Breast epithelium (tissue), 4 donors: Measurements from ENCODE around the gene LGALS7B. TPM values are rescaled to one million over a fixed set of nuclear protein-coding genes. Genes with fewer than 3 reads are reported as not detected.

Experiments used
- DNase-seq, 2 donors: peaks; one replicate each; pipeline ENCODE4 v3.0.0-alpha.2; 2019; ENCODE audit warnings: low spot score in 2 of 2
- H3K27ac ChIP-seq, 2 donors: fragments of 200-600 bp; sonication (generic) in 1 of 2; one replicate each; pipeline ENCODE4 v1.5.1; 2016 to 2019; ENCODE audit warnings: mild to moderate bottlenecking in 1 of 2
- H3K27me3 ChIP-seq, 2 donors: fragments of 200-600 bp; sonication (generic) in 1 of 2; one replicate each; pipeline versions ENCODE4 v1.5.1 to v1.6.0; 2017 to 2019; ENCODE audit warnings: control low read depth in 1 of 2, mild to moderate bottlenecking in 1 of 2
- H3K36me3 ChIP-seq: fragments of 200-600 bp; one replicate; pipeline ENCODE4 v1.5.1; 2019
- H3K4me1 ChIP-seq, 2 donors: fragments of 200-600 bp; sonication (generic); one replicate each; pipeline ENCODE4 v1.5.1; 2016 to 2019; ENCODE audit warnings: control low read depth in 1 of 2
- H3K4me3 ChIP-seq, 3 donors: fragments of 200-600 bp; sonication (generic); 1 replicate in 2 of 3; 2 replicates in 1 of 3; pipeline ENCODE4 v1.5.1; 2016 to 2019; ENCODE audit warnings: mild to moderate bottlenecking in 3 of 3, moderate library complexity in 2 of 3
- H3K9me3 ChIP-seq, 2 donors: fragments of 200-600 bp; sonication (generic) in 1 of 2; one replicate each; pipeline ENCODE4 v1.5.1; 2016 to 2019; ENCODE audit warnings: control low read depth in 1 of 2
- POLR2A ChIP-seq: fragments of 450-650 bp; IDR thresholded peaks from one replicate; pipeline ENCODE4 v1.6.1; 2016; ENCODE audit warnings: antibody characterized with exemption, mild to moderate bottlenecking, moderate library complexity
- POLR2AphosphoS5 ChIP-seq, 3 donors: sonication (generic); formaldehyde crosslinking; IDR thresholded peaks; one replicate each; pipeline ENCODE4 v1.6.1; 2017; ENCODE audit warnings: antibody characterized with exemption in 3 of 3
- intact Hi-C: fragments of 100-400 bp; cut with DNase I; formaldehyde crosslinking; loops from one replicate; pipeline ENCODE4 v1.15.1; 2023; ENCODE audit warnings: low total_unique reads
- total RNA-seq, 3 donors: library from RNA; depleted of rRNA; stranded (reverse); fragments of >200 nt; gene quantifications; one replicate each; pipeline ENCODE4 v1.1.0, GENCODE V29; 2016
- TF ChIP-seq, protein P1 (sequence below), 3 donors: fragments of 450-650 bp; IDR thresholded peaks; one replicate each; pipeline ENCODE4 v1.5.1; 2016 to 2017; ENCODE audit warnings: antibody characterized with exemption in 3 of 3, mild to moderate bottlenecking in 3 of 3, moderate library complexity in 3 of 3

The LGALS7B gene
- total RNA-seq, 3 donors from 2014 or later = 5.9 to 23.6 TPM; not detected in 1

DNA sequence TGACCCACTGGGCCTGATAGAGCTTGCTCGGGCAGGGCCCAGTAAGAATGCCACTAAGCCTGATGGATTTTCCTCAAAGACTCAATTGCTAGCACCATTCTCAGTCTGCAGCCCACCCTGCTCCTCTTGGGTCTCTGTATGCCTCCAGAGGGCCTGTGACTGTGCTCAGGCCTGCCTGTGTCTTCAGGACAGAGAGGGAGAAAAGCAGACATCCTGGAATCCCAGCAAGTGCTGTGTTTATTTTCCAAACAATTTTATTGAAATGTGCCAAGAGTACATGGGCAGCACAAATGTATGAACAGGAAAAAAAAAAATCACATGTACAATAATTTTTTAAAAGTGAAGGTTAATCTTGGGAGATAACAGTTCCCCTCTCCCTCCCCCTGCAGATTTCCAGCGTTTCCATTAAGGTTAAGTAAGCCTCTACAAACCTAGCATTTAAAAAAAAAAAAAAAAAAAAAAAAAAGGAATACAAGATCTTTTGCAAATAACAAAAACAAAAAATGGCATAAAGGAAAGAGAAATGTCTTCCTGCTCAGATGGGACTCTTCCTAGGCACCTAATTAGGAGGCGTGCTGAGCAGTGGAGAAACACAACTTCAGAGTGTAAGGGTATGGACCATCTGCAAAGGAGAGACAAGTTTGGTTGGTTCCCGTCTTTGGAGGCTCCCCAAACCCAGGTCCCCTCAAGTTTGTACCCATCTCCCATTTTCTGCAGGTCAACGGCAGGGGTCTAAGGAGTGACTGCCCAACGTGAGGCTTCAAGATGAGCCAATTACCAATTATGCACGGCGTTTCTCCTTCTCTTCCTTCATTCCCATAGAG is 47.4 kb downstream of the LGALS7B start:
- Histone ChIP-seq H3K4me1 (peaks cover 13 to 17% of the 10 kb centered on the region in 2 donors), H3K27ac (peak overlapping the region; percentile 58 to 91), H3K4me3 (peak overlapping the region in 1 of 3 donors; percentile 4), H3K9me3 (no peaks in the 10 kb centered on the region), H3K36me3 (peaks cover 13% of the 10 kb centered on the region), H3K27me3 (no peaks in the 10 kb centered on the region)
- TF ChIP-seq, protein P1, sequence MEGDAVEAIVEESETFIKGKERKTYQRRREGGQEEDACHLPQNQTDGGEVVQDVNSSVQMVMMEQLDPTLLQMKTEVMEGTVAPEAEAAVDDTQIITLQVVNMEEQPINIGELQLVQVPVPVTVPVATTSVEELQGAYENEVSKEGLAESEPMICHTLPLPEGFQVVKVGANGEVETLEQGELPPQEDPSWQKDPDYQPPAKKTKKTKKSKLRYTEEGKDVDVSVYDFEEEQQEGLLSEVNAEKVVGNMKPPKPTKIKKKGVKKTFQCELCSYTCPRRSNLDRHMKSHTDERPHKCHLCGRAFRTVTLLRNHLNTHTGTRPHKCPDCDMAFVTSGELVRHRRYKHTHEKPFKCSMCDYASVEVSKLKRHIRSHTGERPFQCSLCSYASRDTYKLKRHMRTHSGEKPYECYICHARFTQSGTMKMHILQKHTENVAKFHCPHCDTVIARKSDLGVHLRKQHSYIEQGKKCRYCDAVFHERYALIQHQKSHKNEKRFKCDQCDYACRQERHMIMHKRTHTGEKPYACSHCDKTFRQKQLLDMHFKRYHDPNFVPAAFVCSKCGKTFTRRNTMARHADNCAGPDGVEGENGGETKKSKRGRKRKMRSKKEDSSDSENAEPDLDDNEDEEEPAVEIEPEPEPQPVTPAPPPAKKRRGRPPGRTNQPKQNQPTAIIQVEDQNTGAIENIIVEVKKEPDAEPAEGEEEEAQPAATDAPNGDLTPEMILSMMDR (IDR thresholded peaks at IDR 0.05) = no peak
- TF ChIP-seq POLR2AphosphoS5 (IDR thresholded peaks at IDR 0.05) (no peak), POLR2A (no peak)
- DNase-seq = no peak
- intact Hi-C loops = no loop called here

- peaks cover 18% of the 10 kb centered on the region for H3K36me3 ChIP-seq
These were observed 48.1 kb downstream of the LGALS7B start for GRCh38 chr19:38836983-38837626.

GRCh38 chr19:38837656-38838121 is 48.7 kb downstream of the LGALS7B start:
- Histone ChIP-seq H3K36me3 (peaks cover 18% of the 10 kb centered on the region), H3K27me3 (no peaks in the 10 kb centered on the region), H3K9me3 (no peaks in the 10 kb centered on the region), H3K27ac (peak overlapping the region; percentile 58 to 91), H3K4me1 (peaks cover 9 to 14% of the 10 kb centered on the region in 2 donors), H3K4me3 (peak overlapping the region in 1 of 3 donors; percentile 23)
- intact Hi-C loops = no loop called here
- TF ChIP-seq POLR2AphosphoS5 (IDR thresholded peaks at IDR 0.05) = peak in 1 of 3 donors; percentile 19
- no peak for TF ChIP-seq POLR2A
- no peak for DNase-seq

More at GRCh38 chr19:38836983-38837626, 48.1 kb downstream of the LGALS7B start:
- Histone ChIP-seq H3K4me3 (peak overlapping the region in 1 of 3 donors; percentile 4), H3K4me1 (peaks cover 13 to 17% of the 10 kb centered on the region in 2 donors), H3K27ac (peak overlapping the region; percentile 58 to 91), H3K27me3 (no peaks in the 10 kb centered on the region), H3K9me3 (no peaks in the 10 kb centered on the region)
- no peak for TF ChIP-seq POLR2AphosphoS5 (IDR thresholded peaks at IDR 0.05)
- TF ChIP-seq, protein P1 (IDR thresholded peaks at IDR 0.05) = no peak
- TF ChIP-seq POLR2A = no peak
- peak in 1 of 2 donors; percentile 40 for DNase-seq
- intact Hi-C loops = no loop called here

DNA sequence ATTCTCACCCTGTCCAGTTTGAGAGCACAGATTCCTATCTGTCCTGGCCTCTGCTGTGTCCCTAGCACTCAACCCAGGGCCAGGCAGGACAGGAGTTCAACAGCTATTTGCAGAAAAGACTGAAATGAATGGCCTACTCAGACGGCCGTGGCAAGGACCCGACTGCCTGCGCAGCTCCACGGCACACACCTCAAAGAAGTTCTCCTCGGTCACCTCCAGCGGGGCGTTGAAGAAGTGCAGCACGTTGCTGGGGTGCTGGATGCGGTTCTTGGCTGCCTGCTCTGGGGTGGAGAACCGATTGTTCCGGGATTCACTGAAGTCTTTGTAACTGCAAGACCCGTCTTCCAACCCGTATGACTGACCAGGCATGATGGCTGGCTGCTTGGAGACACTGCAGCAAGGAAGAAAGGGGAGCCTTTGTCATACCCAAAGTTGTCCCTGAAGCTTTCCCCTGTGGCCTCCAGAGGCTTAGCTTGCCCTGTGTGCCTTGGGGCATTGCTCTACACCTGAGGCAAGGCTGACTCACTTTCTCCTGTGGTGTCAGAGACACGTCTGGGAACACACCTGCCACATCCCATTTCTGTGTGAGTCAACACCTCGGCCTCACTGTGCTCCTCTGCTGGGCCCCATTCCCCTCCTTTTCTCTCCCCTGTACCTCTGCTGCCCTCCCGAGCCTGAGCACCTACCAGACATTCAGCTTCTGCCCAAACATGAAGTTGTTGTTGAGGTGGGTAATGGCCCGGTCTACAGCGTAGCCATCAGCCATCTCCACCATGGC is 49.4 kb downstream of the LGALS7B start:
- peaks cover 9 to 14% of the 10 kb centered on the region in 2 donors for H3K4me1 ChIP-seq
- H3K36me3 ChIP-seq = peaks cover 18% of the 10 kb centered on the region
- no peak for TF ChIP-seq POLR2A
- TF ChIP-seq, protein P1 (IDR thresholded peaks at IDR 0.05) = peak in 2 of 3 donors; percentile 26 to 37
- H3K4me3 ChIP-seq = peak overlapping the region in 1 of 3 donors; percentile 23
- peak in 1 of 2 donors; percentile 70 for DNase-seq
- no peaks in the 10 kb centered on the region for H3K9me3 ChIP-seq
- no peaks in the 10 kb centered on the region for H3K27me3 ChIP-seq
- H3K27ac ChIP-seq = peak overlapping the region; percentile 58 to 91
- intact Hi-C loops = no loop called here
